ENCODE results near the gene MALSU1.

MALSU1 gene

DNA sequence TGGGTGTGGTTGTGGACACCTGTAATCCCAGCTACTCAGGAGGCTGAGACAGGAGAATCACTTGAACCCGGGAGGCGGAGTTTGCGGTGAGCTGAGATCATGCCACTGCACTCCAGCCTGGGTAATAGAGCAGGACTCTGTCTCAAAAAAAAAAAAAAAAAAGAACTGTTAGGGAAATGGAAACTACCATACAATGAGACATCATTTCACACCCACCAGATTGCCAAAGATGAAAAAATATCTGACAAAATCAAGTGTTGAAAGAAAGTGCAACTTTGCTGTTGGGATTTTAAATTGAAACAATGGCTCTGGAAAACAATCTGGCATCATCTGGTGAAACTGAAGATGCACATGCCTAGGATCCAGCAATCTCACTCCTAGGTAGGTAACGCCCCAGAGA, 16.1 kb upstream of the MALSU1 start:
- Histone ChIP-seq H4K20me1 (ENCODE audit: insufficient read depth, low read length, poor library complexity, severe bottlenecking) (no peaks in the 10 kb centered on the region), H2AFZ (ENCODE audit: low read length) (no peak overlapping the region), H3K79me2 (ENCODE audit: insufficient read depth, low read length) (no peaks in the 10 kb centered on the region), H3K4me3 (ENCODE audit: low read length, poor library complexity, severe bottlenecking) (no peak overlapping the region), H3K27me3 (ENCODE audit: insufficient read depth, low read length, poor library complexity, severe bottlenecking) (no peaks in the 10 kb centered on the region), H3K36me3 (ENCODE audit: insufficient read depth, low read length) (no peaks in the 10 kb centered on the region), H3K9me3 (ENCODE audit: insufficient read depth, low read depth, low read length) (no peaks in the 10 kb centered on the region), H3K4me1 (ENCODE audit: insufficient read depth, low read length, poor library complexity, severe bottlenecking) (peaks cover 12% of the 10 kb centered on the region), H3F3A (ENCODE audit: low read depth) (no peaks in the 10 kb centered on the region), H3K4me2 (ENCODE audit: low read depth, low read length, poor library complexity, severe bottlenecking) (no peak overlapping the region), H3K9ac (ENCODE audit: low read depth, low read length, poor library complexity, severe bottlenecking) (no peak overlapping the region), H3K9me2 (replicated peaks; ENCODE audit: low read depth, low read length) (no peaks in the 10 kb centered on the region)
- TF ChIP-seq, protein P1, sequence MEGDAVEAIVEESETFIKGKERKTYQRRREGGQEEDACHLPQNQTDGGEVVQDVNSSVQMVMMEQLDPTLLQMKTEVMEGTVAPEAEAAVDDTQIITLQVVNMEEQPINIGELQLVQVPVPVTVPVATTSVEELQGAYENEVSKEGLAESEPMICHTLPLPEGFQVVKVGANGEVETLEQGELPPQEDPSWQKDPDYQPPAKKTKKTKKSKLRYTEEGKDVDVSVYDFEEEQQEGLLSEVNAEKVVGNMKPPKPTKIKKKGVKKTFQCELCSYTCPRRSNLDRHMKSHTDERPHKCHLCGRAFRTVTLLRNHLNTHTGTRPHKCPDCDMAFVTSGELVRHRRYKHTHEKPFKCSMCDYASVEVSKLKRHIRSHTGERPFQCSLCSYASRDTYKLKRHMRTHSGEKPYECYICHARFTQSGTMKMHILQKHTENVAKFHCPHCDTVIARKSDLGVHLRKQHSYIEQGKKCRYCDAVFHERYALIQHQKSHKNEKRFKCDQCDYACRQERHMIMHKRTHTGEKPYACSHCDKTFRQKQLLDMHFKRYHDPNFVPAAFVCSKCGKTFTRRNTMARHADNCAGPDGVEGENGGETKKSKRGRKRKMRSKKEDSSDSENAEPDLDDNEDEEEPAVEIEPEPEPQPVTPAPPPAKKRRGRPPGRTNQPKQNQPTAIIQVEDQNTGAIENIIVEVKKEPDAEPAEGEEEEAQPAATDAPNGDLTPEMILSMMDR (conservative IDR thresholded peaks at IDR 0.05; ENCODE audit: low read length), result no peak
- TF ChIP-seq EZH2phosphoT487 (IDR thresholded peaks at IDR 0.05; ENCODE audit: borderline replicate concordance), result no peak

DNA sequence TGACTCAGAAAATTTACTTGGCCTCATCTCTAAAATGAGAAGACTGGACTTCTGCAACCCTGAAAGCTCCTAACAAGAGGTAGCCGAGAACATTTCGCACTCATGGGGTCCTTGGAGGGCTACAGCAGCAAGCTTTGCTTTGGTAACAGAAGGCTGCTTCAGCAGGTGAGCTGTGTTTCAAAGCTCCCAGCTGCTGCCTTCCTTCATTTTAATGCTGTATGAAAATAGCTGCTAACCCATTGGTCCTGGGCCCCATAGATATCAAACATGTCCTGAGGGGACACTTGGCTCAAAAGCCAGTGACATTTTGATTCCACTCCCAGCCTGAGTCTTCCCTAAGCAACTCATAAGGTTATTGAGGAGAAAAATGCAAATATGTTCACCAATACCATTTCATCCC, 14.3 kb upstream of the MALSU1 start:
- H3K27me3 ChIP-seq (ENCODE audit: insufficient read depth, low read length, poor library complexity, severe bottlenecking), result no peaks in the 10 kb centered on the region
- no peaks in the 10 kb centered on the region for H3K79me2 ChIP-seq (ENCODE audit: insufficient read depth, low read length)
- no peak overlapping the region for H3K4me3 ChIP-seq (ENCODE audit: low read length, poor library complexity, severe bottlenecking)
- H2AFZ ChIP-seq (ENCODE audit: low read length), result no peak overlapping the region
- H3K9ac ChIP-seq (ENCODE audit: low read depth, low read length, poor library complexity, severe bottlenecking), result no peak overlapping the region
- no peaks in the 10 kb centered on the region for H3K9me3 ChIP-seq (ENCODE audit: insufficient read depth, low read depth, low read length)
- TF ChIP-seq EZH2phosphoT487 (IDR thresholded peaks at IDR 0.05; ENCODE audit: borderline replicate concordance), result no peak
- TF ChIP-seq, protein P1 (conservative IDR thresholded peaks at IDR 0.05; ENCODE audit: low read length), result no peak
- H3K9me2 ChIP-seq (replicated peaks; ENCODE audit: low read depth, low read length), result no peaks in the 10 kb centered on the region
- peaks cover 18% of the 10 kb centered on the region for H3K4me1 ChIP-seq (ENCODE audit: insufficient read depth, low read length, poor library complexity, severe bottlenecking)
- H3K36me3 ChIP-seq (ENCODE audit: insufficient read depth, low read length), result no peaks in the 10 kb centered on the region
- H3F3A ChIP-seq (ENCODE audit: low read depth), result no peaks in the 10 kb centered on the region
- H4K20me1 ChIP-seq (ENCODE audit: insufficient read depth, low read length, poor library complexity, severe bottlenecking), result no peaks in the 10 kb centered on the region
- H3K4me2 ChIP-seq (ENCODE audit: low read depth, low read length, poor library complexity, severe bottlenecking), result no peak overlapping the region

DNA sequence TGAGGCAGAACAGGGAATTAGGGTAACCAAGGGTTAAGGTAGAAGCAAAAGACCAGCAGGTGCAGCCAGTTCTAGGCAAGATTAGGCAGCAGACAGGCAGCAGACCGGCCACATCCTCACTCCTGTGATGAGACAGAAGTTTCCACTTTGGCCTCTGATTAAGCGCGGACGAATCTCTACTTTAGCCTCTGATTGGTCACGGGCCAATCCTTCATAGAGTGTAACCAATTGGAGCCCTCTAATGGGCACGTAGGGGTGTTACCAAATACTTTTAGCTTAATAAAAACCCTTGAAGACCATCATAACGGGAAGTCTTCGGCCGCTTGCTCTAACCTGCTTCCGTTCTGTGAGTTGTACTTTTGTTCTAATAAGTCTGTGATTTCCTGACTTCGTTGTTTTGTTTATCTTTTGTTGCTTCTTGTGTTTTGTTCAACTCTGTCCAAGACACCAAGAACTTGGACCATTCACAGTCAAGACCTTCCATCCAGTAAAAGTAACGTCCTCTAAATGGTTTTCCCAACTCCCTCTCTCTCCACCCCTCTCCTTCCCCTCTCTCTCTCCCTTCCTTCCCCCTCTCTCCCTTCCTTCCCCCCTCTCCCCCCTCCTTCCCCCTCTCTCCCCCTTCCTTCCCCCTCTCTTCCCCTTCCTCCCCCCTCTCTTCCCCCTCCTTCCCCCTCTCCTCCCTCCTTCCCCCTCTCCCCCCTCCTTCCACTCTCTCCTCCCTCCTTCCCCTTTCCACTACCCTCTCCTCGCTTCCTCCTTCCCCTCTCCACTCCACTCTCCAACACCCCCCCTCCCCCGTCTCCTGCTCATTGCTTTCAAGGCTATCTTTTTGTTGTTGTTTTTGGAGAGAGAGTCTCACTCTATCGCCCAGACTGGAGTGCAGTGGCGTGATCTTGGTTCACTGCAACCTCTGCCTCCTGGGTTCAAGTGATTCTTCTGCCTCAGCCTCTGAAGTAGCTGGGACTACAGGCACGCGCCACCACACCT, 13.2 kb upstream of the MALSU1 start:
- H3K4me3 ChIP-seq (ENCODE audit: low read length, poor library complexity, severe bottlenecking), result no peak overlapping the region
- H3K79me2 ChIP-seq (ENCODE audit: insufficient read depth, low read length), result no peaks in the 10 kb centered on the region
- H2AFZ ChIP-seq (ENCODE audit: low read length), result no peak overlapping the region
- peaks cover 18% of the 10 kb centered on the region for H3K4me1 ChIP-seq (ENCODE audit: insufficient read depth, low read length, poor library complexity, severe bottlenecking)
- TF ChIP-seq, protein P1 (conservative IDR thresholded peaks at IDR 0.05; ENCODE audit: low read length), result no peak
- TF ChIP-seq EZH2phosphoT487 (IDR thresholded peaks at IDR 0.05; ENCODE audit: borderline replicate concordance), result no peak
- no peaks in the 10 kb centered on the region for H3K27me3 ChIP-seq (ENCODE audit: insufficient read depth, low read length, poor library complexity, severe bottlenecking)
- H3F3A ChIP-seq (ENCODE audit: low read depth), result no peaks in the 10 kb centered on the region
- no peaks in the 10 kb centered on the region for H3K36me3 ChIP-seq (ENCODE audit: insufficient read depth, low read length)
- H3K9ac ChIP-seq (ENCODE audit: low read depth, low read length, poor library complexity, severe bottlenecking), result no peak overlapping the region
- no peaks in the 10 kb centered on the region for H4K20me1 ChIP-seq (ENCODE audit: insufficient read depth, low read length, poor library complexity, severe bottlenecking)
- H3K9me2 ChIP-seq (replicated peaks; ENCODE audit: low read depth, low read length), result no peaks in the 10 kb centered on the region
- no peak overlapping the region for H3K4me2 ChIP-seq (ENCODE audit: low read depth, low read length, poor library complexity, severe bottlenecking)
- H3K9me3 ChIP-seq (ENCODE audit: insufficient read depth, low read depth, low read length), result no peaks in the 10 kb centered on the region

Measured in Loucy (cell line).